ENCODE results near the gene FNDC8. TPM values are rescaled to one million over a fixed set of nuclear protein-coding genes. Genes with fewer than 3 reads are reported as not detected.
A peak's percentile ranks its signal among the peaks of the same experiment; 100 is the strongest.

FNDC8 gene
- total RNA-seq, 1 experiment from 2014 or later, result not detected

DNA sequence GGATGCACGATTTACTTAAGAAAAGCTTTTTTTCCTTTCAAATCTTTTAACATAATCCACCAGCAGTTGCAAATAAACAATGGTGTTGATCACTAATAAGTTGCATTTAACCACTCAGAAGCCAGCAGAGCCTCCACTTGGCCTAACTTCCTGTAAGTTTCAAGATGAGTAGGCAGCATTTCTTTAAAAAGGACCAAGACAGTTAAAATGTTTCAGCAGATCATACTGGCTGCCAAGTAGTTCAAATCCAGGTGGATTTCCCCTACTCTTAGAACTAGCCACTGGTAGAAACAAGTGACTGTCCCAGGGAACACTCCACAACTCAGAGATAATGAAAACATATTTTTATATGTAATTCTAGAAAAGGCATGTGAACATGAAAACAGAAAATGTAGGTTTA, 40.9 kb upstream of the FNDC8 start:
- BruUV-seq (replicated peaks), result no TSS peak
- CTCF ChIA-PET, result no interaction called here
- intact Hi-C loops (cut with micrococcal nuclease; ENCODE audit: unreplicated experiment), result no loop called here
- Histone ChIP-seq H3K4me1 (ENCODE audit: insufficient read depth, low read length, poor library complexity, severe bottlenecking) (peaks cover 21% of the 10 kb centered on the region), H3K9me3 (ENCODE audit: low read depth, low read length, poor library complexity, severe bottlenecking) (no peaks in the 10 kb centered on the region), H3K27me3 (replicated peaks; ENCODE audit: insufficient read depth, low read depth, low read length, poor library complexity) (no peaks in the 10 kb centered on the region), H3K4me3 (ENCODE audit: low read depth, low read length, poor library complexity, severe bottlenecking) (no peak overlapping the region), H3K36me3 (ENCODE audit: insufficient read depth, low read length, poor library complexity, severe bottlenecking) (no peaks in the 10 kb centered on the region), H3K27ac (ENCODE audit: low read depth, low read length, poor library complexity, severe bottlenecking) (no peak overlapping the region)
- POLR2A ChIA-PET (ENCODE audit: low non-redundant PET), result no interaction called here
- no peak for TF ChIP-seq EZH2 (IDR thresholded peaks at IDR 0.05; ENCODE audit: borderline replicate concordance, low read depth, low read length, poor library complexity, severe bottlenecking)
- TF ChIP-seq, protein P1, sequence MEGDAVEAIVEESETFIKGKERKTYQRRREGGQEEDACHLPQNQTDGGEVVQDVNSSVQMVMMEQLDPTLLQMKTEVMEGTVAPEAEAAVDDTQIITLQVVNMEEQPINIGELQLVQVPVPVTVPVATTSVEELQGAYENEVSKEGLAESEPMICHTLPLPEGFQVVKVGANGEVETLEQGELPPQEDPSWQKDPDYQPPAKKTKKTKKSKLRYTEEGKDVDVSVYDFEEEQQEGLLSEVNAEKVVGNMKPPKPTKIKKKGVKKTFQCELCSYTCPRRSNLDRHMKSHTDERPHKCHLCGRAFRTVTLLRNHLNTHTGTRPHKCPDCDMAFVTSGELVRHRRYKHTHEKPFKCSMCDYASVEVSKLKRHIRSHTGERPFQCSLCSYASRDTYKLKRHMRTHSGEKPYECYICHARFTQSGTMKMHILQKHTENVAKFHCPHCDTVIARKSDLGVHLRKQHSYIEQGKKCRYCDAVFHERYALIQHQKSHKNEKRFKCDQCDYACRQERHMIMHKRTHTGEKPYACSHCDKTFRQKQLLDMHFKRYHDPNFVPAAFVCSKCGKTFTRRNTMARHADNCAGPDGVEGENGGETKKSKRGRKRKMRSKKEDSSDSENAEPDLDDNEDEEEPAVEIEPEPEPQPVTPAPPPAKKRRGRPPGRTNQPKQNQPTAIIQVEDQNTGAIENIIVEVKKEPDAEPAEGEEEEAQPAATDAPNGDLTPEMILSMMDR (conservative IDR thresholded peaks at IDR 0.05; ENCODE audit: low read depth, low read length), result no peak
- DNase-seq (ENCODE audit: low spot score), result no peak

DNA sequence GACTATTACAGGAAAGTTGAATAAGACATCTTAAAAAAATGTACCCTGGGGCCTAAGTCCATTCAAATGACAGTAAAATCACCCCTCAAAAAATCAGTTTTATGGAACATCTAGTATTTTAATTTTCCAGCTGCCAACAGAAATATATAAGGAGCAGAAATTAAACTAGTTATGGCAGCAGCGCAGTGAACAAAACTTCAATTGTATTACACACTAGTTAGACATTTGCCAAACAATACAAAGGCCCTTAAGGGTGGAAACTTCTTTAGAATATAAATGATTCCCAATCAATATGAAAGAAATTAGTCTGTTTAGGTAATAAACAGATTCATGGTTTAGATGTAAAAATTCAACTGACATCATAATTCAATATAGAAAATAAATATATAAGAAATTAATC, 39.8 kb upstream of the FNDC8 start:
- POLR2A ChIA-PET (ENCODE audit: low non-redundant PET), result no interaction called here
- intact Hi-C loops (cut with micrococcal nuclease; ENCODE audit: unreplicated experiment), result no loop called here
- Histone ChIP-seq H3K4me3 (ENCODE audit: low read depth, low read length, poor library complexity, severe bottlenecking) (no peak overlapping the region), H3K4me1 (ENCODE audit: insufficient read depth, low read length, poor library complexity, severe bottlenecking) (peaks cover 21% of the 10 kb centered on the region), H3K27me3 (replicated peaks; ENCODE audit: insufficient read depth, low read depth, low read length, poor library complexity) (no peaks in the 10 kb centered on the region), H3K36me3 (ENCODE audit: insufficient read depth, low read length, poor library complexity, severe bottlenecking) (no peaks in the 10 kb centered on the region), H3K9me3 (ENCODE audit: low read depth, low read length, poor library complexity, severe bottlenecking) (no peaks in the 10 kb centered on the region), H3K27ac (ENCODE audit: low read depth, low read length, poor library complexity, severe bottlenecking) (no peak overlapping the region)
- no TSS peak for BruUV-seq (replicated peaks)
- TF ChIP-seq, protein P1 (conservative IDR thresholded peaks at IDR 0.05; ENCODE audit: low read depth, low read length), result no peak
- no peak for TF ChIP-seq EZH2 (IDR thresholded peaks at IDR 0.05; ENCODE audit: borderline replicate concordance, low read depth, low read length, poor library complexity, severe bottlenecking)
- CTCF ChIA-PET, result no interaction called here
- no peak for DNase-seq (ENCODE audit: low spot score)

DNA sequence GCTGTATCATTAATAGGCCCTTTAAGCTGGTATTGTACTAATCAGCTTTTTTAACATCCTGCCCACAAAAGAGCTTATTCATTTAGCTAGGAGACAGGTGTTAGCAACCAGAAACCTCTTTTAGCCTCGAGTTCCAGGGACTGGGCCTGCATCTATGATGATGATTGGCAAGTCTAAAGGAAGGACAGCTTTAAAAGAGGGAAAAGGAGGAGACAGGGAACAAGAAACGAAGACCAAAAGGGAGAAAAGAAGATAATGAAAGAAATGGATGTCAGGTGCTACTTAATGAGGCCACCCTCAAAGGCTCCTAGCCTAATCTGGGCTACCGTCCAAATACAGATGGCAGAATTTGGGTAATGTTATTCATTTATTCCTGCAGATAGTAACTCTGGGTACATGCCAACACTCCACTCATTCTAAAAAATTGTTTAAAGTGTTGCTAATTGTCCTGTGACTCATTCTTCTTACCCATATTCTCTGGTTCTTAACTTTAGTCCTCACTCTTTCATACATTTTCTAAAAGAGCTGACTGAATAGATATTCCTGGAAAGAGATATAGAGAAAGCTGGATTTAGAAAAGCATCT, 39.2 kb upstream of the FNDC8 start:
- H3K36me3 ChIP-seq (ENCODE audit: insufficient read depth, low read length, poor library complexity, severe bottlenecking), result no peaks in the 10 kb centered on the region
- DNase-seq (ENCODE audit: low spot score), result peak; percentile 81
- H3K27ac ChIP-seq (ENCODE audit: low read depth, low read length, poor library complexity, severe bottlenecking), result no peak overlapping the region
- CTCF ChIA-PET, result no interaction called here
- peaks cover 21% of the 10 kb centered on the region for H3K4me1 ChIP-seq (ENCODE audit: insufficient read depth, low read length, poor library complexity, severe bottlenecking)
- no peaks in the 10 kb centered on the region for H3K27me3 ChIP-seq (replicated peaks; ENCODE audit: insufficient read depth, low read depth, low read length, poor library complexity)
- POLR2A ChIA-PET (ENCODE audit: low non-redundant PET), result no interaction called here
- H3K4me3 ChIP-seq (ENCODE audit: low read depth, low read length, poor library complexity, severe bottlenecking), result no peak overlapping the region
- BruUV-seq (replicated peaks), result no TSS peak
- no peaks in the 10 kb centered on the region for H3K9me3 ChIP-seq (ENCODE audit: low read depth, low read length, poor library complexity, severe bottlenecking)
- intact Hi-C loops (cut with micrococcal nuclease; ENCODE audit: unreplicated experiment), result no loop called here
- TF ChIP-seq EZH2 (IDR thresholded peaks at IDR 0.05; ENCODE audit: borderline replicate concordance, low read depth, low read length, poor library complexity, severe bottlenecking), result no peak
- TF ChIP-seq, protein P1 (conservative IDR thresholded peaks at IDR 0.05; ENCODE audit: low read depth, low read length), result no peak
